Epithelial cell of proximal tubule (primary cell): ENCODE measurements around the gene FN3K. TPM values are rescaled to one million over a fixed set of nuclear protein-coding genes. Genes with fewer than 3 reads are reported as not detected.

Experiments used
- DNase-seq: peaks from one replicate; pipeline ENCODE4 v3.0.0-alpha.2; 2011; ENCODE audit warnings: low read depth
- H3K4me3 ChIP-seq: 2 replicates; pipeline ENCODE4 v1.5.1; 2011; ENCODE audit warnings: low read depth, mild to moderate bottlenecking, low read length
- total RNA-seq: library from RNA; depleted of rRNA; stranded (reverse); fragments of >200 nt; gene quantifications from 2 replicates; pipeline ENCODE4 v1.2.3, GENCODE V29; 2015
- TF ChIP-seq, protein P1 (sequence below): conservative IDR thresholded peaks from 2 replicates; pipeline ENCODE4 v1.5.1; 2012; ENCODE audit warnings: low read depth, mild to moderate bottlenecking, low read length

FN3K gene
- total RNA-seq, 1 donor from 2014 or later = 0.69 TPM

DNA sequence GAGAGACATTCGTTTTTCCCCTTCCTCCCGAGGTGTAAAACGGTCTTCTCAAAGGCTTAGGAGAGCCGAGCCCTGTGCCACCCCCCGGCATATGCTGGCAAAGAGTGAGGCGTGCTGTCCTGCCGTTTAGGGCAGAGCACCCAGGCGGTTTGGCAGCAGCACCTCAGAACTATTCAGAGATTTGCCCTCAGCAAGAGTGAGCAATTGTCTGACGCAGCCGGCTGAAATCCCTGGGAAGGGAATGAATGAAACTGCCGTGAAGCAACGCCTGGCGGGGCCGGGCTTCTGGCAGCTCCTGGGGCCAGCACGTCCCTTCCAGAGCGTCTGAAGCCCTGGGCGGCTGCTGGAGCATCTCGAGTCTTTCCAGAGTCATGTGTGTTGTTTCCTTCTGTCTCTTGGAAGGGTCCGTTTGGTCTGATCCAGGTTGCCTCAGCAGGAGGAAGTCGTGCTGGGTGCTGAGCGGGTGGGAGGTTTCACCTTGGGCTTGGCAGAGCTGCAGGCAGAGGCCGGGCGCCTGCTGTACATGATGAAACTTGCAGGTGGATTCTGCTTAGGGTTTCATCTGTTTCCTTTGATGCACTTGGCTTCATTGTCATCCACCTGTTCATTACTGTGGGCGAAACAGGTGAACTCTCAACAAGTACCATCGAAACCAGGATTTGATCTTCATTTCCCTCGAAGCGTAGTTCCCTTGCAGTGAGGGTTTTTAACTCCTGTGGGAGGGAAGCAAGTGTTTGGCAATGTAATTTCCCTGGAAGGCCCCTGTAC, 51.9 kb downstream of the FN3K start:
- no peak for DNase-seq
- H3K4me3 ChIP-seq = no peak overlapping the region
- TF ChIP-seq, protein P1, sequence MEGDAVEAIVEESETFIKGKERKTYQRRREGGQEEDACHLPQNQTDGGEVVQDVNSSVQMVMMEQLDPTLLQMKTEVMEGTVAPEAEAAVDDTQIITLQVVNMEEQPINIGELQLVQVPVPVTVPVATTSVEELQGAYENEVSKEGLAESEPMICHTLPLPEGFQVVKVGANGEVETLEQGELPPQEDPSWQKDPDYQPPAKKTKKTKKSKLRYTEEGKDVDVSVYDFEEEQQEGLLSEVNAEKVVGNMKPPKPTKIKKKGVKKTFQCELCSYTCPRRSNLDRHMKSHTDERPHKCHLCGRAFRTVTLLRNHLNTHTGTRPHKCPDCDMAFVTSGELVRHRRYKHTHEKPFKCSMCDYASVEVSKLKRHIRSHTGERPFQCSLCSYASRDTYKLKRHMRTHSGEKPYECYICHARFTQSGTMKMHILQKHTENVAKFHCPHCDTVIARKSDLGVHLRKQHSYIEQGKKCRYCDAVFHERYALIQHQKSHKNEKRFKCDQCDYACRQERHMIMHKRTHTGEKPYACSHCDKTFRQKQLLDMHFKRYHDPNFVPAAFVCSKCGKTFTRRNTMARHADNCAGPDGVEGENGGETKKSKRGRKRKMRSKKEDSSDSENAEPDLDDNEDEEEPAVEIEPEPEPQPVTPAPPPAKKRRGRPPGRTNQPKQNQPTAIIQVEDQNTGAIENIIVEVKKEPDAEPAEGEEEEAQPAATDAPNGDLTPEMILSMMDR = no peak

DNA sequence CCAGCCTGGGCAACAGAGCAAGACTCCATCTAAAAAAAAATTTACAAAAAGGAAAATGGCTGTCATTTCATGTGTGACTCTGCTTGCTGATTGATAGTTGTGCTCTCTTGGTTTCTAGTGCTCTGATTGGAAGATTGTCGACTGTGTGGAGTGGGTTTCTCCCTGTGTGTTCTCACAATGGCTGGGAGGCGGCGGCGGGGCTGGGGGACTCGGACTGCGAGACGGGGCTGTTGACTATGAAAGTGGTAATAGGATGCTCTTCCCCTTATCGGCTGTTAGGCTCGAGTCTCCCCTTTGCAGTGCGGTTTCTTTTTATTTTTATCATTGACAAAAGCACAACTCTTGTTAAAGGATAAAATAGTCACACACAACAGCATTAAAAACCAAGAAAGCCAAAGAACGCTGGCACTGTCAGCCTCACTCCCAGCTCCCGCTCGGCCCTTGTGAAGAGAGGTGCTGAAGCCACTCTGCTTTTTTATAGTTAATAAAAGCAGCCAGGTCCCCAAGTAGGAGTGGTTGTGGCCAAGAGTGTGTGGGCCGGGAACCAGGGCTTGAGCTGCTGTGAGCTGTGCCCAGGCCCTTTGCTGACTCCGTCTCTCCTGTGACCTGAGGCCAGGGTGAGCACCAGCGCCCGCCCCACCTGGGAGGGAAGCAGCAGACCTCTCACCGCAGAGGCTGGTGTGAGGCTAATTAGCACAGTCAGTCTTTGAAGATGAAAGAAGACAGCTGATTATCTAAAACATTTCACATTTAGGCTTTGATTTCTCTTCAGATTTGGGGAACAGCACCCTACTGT, 53.0 kb downstream of the FN3K start:
- no peak for DNase-seq
- H3K4me3 ChIP-seq = no peak overlapping the region
- TF ChIP-seq, protein P1 = no peak

DNA sequence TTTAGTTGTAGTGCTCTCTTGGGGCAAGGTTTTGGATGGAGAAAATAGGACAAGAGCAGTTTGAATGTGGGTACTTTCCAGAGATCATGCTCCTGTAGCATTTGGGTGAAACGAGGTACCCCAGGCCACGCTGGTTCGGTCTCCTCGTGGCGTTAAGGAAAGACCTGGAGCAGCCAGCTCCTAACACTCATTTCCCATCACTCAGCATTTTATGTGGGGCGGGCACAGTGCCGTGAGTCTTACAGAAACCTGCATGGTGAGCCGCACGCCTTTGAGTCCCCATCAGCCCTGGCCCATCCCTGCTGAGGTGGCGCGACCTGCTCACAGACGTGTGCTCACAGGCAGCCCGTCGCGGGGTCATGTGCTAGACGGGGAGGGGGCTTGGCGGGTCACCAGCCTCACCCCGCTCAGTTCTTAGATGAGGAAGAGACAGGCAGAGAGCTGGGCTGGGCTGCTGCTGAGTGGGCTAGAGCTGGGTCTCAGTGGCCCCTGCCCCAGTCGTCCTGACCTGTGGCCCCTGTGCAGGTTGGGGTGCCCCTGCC, 53.7 kb downstream of the FN3K start:
- no peak for DNase-seq
- H3K4me3 ChIP-seq = no peak overlapping the region
- TF ChIP-seq, protein P1 = no peak

DNA sequence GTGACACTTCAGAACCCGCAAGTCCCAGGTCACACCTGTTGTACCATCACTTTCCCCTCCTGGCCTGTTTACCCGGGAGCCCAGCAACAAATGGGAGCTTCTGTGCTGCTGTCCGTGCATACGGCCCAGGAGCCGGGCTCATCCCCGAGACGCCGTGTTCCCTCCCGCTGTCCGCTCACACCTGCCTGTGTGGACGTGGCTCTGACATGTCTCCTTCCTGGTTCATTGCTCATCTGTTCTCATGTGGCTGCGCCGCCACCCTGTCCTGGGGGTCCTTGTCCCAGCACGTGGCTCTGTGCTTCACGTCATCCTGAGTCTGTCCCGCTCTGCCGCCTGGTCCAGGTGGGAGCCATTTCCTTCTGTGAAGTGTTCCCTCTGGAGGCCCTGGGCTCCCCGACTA, 54.4 kb downstream of the FN3K start:
- TF ChIP-seq, protein P1 = no peak
- no peak overlapping the region for H3K4me3 ChIP-seq
- DNase-seq = no peak

DNA sequence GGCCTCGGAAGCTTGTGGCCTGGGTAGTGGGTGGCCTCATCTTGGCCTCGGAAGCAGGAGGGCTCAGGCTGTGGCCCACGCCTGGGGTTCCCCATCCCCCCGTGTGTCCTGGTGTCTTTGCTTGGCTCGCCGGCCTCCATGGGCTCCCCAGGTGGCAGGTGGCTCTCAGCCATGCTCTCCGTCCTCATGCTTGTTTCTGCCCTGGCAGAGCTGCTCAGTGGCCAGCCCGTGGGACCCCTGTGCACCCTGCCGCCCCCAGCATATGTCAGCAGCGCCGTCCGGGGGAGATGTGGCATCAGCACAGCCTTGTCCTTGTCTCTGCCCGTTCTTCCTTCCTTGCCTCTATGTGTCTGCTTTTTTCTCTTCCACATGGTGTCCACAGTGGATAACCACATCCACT, 55.0 kb downstream of the FN3K start:
- no peak overlapping the region for H3K4me3 ChIP-seq
- no peak for DNase-seq
- TF ChIP-seq, protein P1 = no peak

DNA sequence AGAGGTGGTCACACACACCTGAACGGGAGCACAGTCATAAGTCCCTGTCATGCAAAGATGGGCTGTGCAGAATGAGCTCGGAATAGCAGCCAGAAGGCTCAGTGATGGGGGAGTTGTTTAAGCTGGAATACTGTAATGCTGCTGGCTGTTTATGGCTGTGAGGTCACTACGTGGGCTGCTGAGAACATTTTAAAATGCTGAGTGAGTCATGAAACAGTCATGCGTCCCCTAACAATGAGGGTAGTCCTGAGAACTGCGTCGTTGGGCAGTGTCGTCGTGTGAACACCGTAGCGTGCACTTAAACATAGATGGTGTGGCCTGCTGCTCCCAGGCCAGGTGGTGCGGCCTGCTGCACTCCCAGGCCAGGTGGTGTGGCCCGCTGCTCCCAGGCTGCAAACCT, 56.1 kb downstream of the FN3K start:
- DNase-seq = peak; percentile 85
- H3K4me3 ChIP-seq = no peak overlapping the region
- TF ChIP-seq, protein P1 = no peak
